ENCODE results near the gene UBXN2A.
A peak's percentile ranks its signal among the peaks of the same experiment; 100 is the strongest.

DNA sequence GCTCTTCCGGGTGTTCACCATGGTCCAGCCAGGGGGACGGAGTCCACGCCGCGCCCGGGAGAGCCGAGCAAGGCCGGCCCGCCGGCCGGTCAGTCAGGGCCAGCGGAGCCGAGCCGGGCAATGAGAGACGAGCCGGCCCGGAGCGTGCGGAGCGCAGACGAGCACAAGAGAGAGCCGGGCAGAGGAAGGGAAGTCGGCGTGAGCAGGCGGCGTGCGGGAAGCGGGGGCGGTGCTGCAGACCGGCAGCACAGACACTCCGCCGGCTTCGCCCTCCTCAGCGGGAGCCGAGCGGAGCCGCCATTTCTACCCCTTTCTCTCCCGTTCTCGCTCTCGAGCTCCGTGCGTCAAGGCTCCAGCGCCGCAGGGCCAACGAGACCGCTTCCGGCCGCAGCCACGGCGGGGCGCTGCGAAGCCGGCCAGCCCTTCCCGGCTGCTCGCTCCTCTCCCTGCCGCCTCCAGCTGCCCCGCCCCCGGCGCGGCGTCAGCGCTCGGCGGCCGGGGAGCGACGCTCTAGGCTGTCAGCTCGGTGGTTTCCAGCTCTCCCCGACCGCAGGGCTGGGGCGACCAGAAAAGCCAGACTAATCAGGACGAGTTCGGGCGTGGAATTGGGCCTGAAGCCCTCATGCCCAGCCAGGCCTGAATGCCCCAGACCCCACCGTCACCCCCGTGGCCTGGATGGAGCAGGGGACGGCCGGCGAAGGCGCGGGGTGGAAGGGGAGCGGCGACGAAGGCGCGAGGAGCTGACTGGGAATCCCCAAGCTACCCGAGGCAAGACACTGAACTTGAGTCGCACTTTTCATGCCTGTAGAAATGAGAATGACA is 13.3 kb upstream of the UBXN2A start, which contains the start of gene ATAD2B:
- TF ChIP-seq CTCF (IDR thresholded peaks at IDR 0.05): peak; percentile 90 to 93 (median 92)
- TF ChIP-seq POLR2A (IDR thresholded peaks at IDR 0.05): peak; percentile 89

Measured in right lobe of liver (tissue), 4 donors.